Astrocyte (in vitro differentiated cells and primary cell): ENCODE data around the gene TTLL1. TPM values are rescaled to one million over a fixed set of nuclear protein-coding genes. Genes with fewer than 3 reads are reported as not detected.

ENCODE experiments used
- DNase-seq: peaks from one replicate; pipeline ENCODE4 v3.0.0-alpha.2; 2010; ENCODE audit warnings: low read depth
- FAIRE-seq: peaks from 2 replicates; lab custom pipeline; 2011; peaks lifted over from hg19 to GRCh38; lab: Jason Lieb, UNC
- H2AFZ ChIP-seq: 2 replicates; pipeline ENCODE4 v1.6.0; 2012; ENCODE audit warnings: low read depth, low read length, inconsistent platforms
- H3K27ac ChIP-seq: 2 replicates; pipeline ENCODE4 v1.5.1; 2011; ENCODE audit warnings: low read depth, low read length, inconsistent platforms
- H3K27me3 ChIP-seq: 2 replicates; pipeline ENCODE4 v1.6.0; 2011; ENCODE audit warnings: low read length, inconsistent platforms; ENCODE audit not compliant: insufficient read depth
- H3K36me3 ChIP-seq: 2 replicates; pipeline ENCODE4 v1.5.1; 2011; ENCODE audit warnings: low read length, inconsistent platforms; ENCODE audit not compliant: insufficient read depth
- H3K4me1 ChIP-seq: 2 replicates; pipeline ENCODE4 v1.5.1; 2011; ENCODE audit warnings: low read length, inconsistent platforms; ENCODE audit not compliant: insufficient read depth
- H3K4me2 ChIP-seq: 2 replicates; pipeline ENCODE4 v1.6.0; 2012; ENCODE audit warnings: low read length, inconsistent platforms
- H3K4me3 ChIP-seq: 2 replicates; pipeline ENCODE4 v1.5.1; 2011; ENCODE audit warnings: low read depth, mild to moderate bottlenecking, low read length, inconsistent platforms; ENCODE audit not compliant: insufficient read depth
- H3K79me2 ChIP-seq: 2 replicates; pipeline ENCODE4 v1.6.0; 2012; ENCODE audit warnings: mild to moderate bottlenecking, low read length, inconsistent platforms; ENCODE audit not compliant: insufficient read depth
- H3K9ac ChIP-seq: 2 replicates; pipeline ENCODE4 v1.6.0; 2012; ENCODE audit warnings: mild to moderate bottlenecking, low read length, inconsistent platforms
- H3K9me3 ChIP-seq: 2 replicates; pipeline ENCODE4 v1.5.1; 2012; ENCODE audit warnings: low read depth, mild to moderate bottlenecking, low read length, inconsistent platforms; ENCODE audit not compliant: insufficient read depth
- H4K20me1 ChIP-seq: 2 replicates; pipeline ENCODE4 v1.6.0; 2012; ENCODE audit warnings: low read length, inconsistent platforms; ENCODE audit not compliant: insufficient read depth
- H3K27ac Mint-ChIP-seq: one replicate; pipeline ENCODE4 v1.8.0; 2021; ENCODE audit warnings: mild to moderate bottlenecking, mixed read lengths; ENCODE audit not compliant: unreplicated experiment
- H3K27me3 Mint-ChIP-seq: one replicate; pipeline ENCODE4 v1.8.0; 2021; ENCODE audit warnings: low read depth, mixed read lengths; ENCODE audit not compliant: unreplicated experiment
- H3K36me3 Mint-ChIP-seq: one replicate; pipeline ENCODE4 v1.8.0; 2021; ENCODE audit warnings: low read depth, mixed read lengths; ENCODE audit not compliant: unreplicated experiment
- H3K4me1 Mint-ChIP-seq: one replicate; pipeline ENCODE4 v1.8.0; 2021; ENCODE audit warnings: low read depth, mixed read lengths; ENCODE audit not compliant: unreplicated experiment
- H3K4me3 Mint-ChIP-seq: one replicate; pipeline ENCODE4 v1.8.0; 2021; ENCODE audit warnings: mild to moderate bottlenecking, moderate library complexity, mixed read lengths; ENCODE audit not compliant: unreplicated experiment
- H3K9me3 Mint-ChIP-seq: one replicate; pipeline ENCODE4 v1.8.0; 2021; ENCODE audit warnings: mild to moderate bottlenecking, mixed read lengths; ENCODE audit not compliant: unreplicated experiment
- EZH2 ChIP-seq: IDR thresholded peaks from 2 replicates; pipeline ENCODE4 v1.6.1; 2012; ENCODE audit warnings: mild to moderate bottlenecking, low read length, inconsistent platforms; ENCODE audit not compliant: insufficient read depth
- total RNA-seq: library from RNA; stranded (reverse); gene quantifications from 2 replicates; pipeline ENCODE4 v1.2.1, GENCODE V29; 2021
- TF ChIP-seq, protein P1 (sequence below): IDR thresholded peaks from 2 replicates; pipeline ENCODE4 v1.5.1; 2011; ENCODE audit warnings: low read depth, mild to moderate bottlenecking, inconsistent platforms, low read length, moderate library complexity; ENCODE audit not compliant: insufficient read depth

The TTLL1 gene
- total RNA-seq, 1 donor from 2014 or later: 10.7 TPM

DNA sequence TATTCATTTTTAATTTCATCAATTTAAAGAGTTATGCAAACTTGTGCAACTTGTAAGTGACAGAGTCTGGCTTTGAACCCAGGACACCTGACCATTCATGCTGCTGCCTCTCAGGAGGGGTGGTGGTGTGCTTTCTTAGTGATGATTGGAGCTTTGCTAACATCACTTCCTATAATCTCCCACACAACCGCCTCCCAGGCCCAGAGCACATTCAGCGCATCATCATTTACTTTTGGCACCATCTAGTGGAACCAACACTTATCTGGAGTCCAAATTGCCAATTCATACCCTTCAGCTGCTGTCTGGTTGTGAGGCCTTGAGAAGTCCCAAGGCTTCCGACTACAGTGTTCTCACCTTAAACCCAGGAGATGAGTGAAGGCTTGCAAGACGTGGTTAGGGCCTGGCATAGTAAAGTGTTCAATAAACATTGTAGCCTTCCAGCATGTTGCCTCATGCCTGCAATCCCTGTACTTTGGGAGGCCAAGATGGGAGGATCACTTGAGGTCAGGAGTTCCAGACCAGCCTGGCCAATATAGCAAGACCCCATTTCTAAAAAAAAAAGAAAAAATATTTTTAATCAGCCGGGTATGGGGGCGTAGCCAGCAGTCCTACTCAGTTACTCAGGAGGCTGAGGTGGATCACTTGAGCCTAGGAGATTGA lies 1.1 kb upstream of the TTLL1 start:
- no peak overlapping the region for H2AFZ ChIP-seq
- no peaks in the 10 kb centered on the region for H3K4me1 ChIP-seq
- H3K4me1 Mint-ChIP-seq: no peaks in the 10 kb centered on the region
- DNase-seq: peak; percentile 83
- no peak overlapping the region for H3K9ac ChIP-seq
- no peaks in the 10 kb centered on the region for H4K20me1 ChIP-seq
- no peak overlapping the region for H3K4me2 ChIP-seq
- no peaks in the 10 kb centered on the region for H3K36me3 ChIP-seq
- peaks cover 3% of the 10 kb centered on the region for H3K9me3 Mint-ChIP-seq
- peak; percentile 89 for FAIRE-seq
- H3K4me3 Mint-ChIP-seq: peak overlapping the region; percentile 77
- no peaks in the 10 kb centered on the region for H3K27me3 ChIP-seq
- H3K27ac Mint-ChIP-seq: peak overlapping the region; percentile 78
- H3K79me2 ChIP-seq: peaks cover 3% of the 10 kb centered on the region
- no peaks in the 10 kb centered on the region for H3K9me3 ChIP-seq
- no peak for TF ChIP-seq EZH2
- TF ChIP-seq, protein P1, sequence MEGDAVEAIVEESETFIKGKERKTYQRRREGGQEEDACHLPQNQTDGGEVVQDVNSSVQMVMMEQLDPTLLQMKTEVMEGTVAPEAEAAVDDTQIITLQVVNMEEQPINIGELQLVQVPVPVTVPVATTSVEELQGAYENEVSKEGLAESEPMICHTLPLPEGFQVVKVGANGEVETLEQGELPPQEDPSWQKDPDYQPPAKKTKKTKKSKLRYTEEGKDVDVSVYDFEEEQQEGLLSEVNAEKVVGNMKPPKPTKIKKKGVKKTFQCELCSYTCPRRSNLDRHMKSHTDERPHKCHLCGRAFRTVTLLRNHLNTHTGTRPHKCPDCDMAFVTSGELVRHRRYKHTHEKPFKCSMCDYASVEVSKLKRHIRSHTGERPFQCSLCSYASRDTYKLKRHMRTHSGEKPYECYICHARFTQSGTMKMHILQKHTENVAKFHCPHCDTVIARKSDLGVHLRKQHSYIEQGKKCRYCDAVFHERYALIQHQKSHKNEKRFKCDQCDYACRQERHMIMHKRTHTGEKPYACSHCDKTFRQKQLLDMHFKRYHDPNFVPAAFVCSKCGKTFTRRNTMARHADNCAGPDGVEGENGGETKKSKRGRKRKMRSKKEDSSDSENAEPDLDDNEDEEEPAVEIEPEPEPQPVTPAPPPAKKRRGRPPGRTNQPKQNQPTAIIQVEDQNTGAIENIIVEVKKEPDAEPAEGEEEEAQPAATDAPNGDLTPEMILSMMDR: peak; percentile 43
- peaks cover 4% of the 10 kb centered on the region for H3K36me3 Mint-ChIP-seq
- no peak overlapping the region for H3K27ac ChIP-seq
- no peak overlapping the region for H3K4me3 ChIP-seq
- no peaks in the 10 kb centered on the region for H3K27me3 Mint-ChIP-seq

DNA sequence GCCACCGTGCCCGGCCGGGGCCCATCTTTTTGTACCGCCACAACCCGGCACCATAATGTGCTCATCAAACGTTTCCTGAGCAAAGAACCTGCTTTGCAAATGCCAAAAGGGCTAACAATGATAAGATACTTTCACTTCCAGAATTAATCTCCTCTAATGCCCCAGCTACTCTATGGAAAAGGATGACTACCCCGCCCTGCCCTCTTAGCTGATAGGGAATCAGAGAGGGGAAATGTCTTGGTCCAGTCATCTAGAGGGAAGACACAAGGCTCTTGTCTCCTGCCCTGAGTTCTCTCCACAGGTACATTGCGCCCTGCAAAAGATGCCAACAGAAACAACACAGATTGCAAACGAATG lies 586 bp downstream of the TTLL1 start:
- Mint-ChIP-seq H3K27me3 (no peaks in the 10 kb centered on the region), H3K27ac (peak overlapping the region; percentile 80), H3K4me1 (no peaks in the 10 kb centered on the region), H3K36me3 (peaks cover 6% of the 10 kb centered on the region), H3K4me3 (peak overlapping the region; percentile 86), H3K9me3 (peaks cover 6% of the 10 kb centered on the region)
- TF ChIP-seq, protein P1: no peak
- no peak for TF ChIP-seq EZH2
- Histone ChIP-seq H3K9ac (peak overlapping the region; percentile 61), H3K27me3 (no peaks in the 10 kb centered on the region), H4K20me1 (no peaks in the 10 kb centered on the region), H3K4me3 (peak overlapping the region; percentile 72), H3K36me3 (no peaks in the 10 kb centered on the region), H3K79me2 (peaks cover 3% of the 10 kb centered on the region), H3K9me3 (no peaks in the 10 kb centered on the region), H2AFZ (peak overlapping the region; percentile 80), H3K4me2 (peak overlapping the region; percentile 88), H3K4me1 (no peaks in the 10 kb centered on the region), H3K27ac (no peak overlapping the region)
- no peak for FAIRE-seq
- no peak for DNase-seq
